ENCODE results near the gene SPCS3.

SPCS3 gene

GRCh38 chr4:176302283-176303275 lies 17.2 kb upstream of the SPCS3 start:
- Histone ChIP-seq H3K9me3 (ENCODE audit: control extremely low read depth in 1 of 5, control insufficient read depth in 4 of 5, insufficient read depth in 2 of 5, low read depth in 1 of 5, low read length in 4 of 5) (no peaks in the 10 kb centered on the region), H3K36me3 (ENCODE audit: control insufficient read depth in 4 of 4, insufficient read depth in 4 of 4, low read length in 3 of 4) (no peaks in the 10 kb centered on the region), H3K4me3 (ENCODE audit: control insufficient read depth in 1 of 7, extremely low read depth in 1 of 7, insufficient read depth in 4 of 7, low read depth in 2 of 7, low read length in 6 of 7) (no peak overlapping the region), H3K27ac (ENCODE audit: insufficient read depth in 1 of 2, low read depth in 1 of 2, low read length in 2 of 2, poor library complexity in 1 of 2, severe bottlenecking in 2 of 2) (no peak overlapping the region), H3K4me1 (ENCODE audit: control extremely low read depth in 1 of 4, control insufficient read depth in 4 of 4, insufficient read depth in 4 of 4, low read length in 3 of 4) (no peaks in the 10 kb centered on the region), H3K27me3 (replicated peaks in 2 of 5; ENCODE audit: control insufficient read depth in 4 of 5, insufficient read depth in 5 of 5, low read length in 4 of 5) (peaks cover 0 to 2% (median 0%) of the 10 kb centered on the region in 5 experiments)
- DNase-seq, result no peak
- WGBS (ENCODE audit: insufficient coverage), result no CpG with 5 or more reads among the region's 2 CpGs
- CTCF ChIA-PET, result no interaction called here
- POLR2A ChIA-PET, result no interaction called here

GRCh38 chr4:176303938-176304337 lies 15.8 kb upstream of the SPCS3 start:
- Histone ChIP-seq H3K4me1 (ENCODE audit: control extremely low read depth in 1 of 4, control insufficient read depth in 4 of 4, insufficient read depth in 4 of 4, low read length in 3 of 4) (no peaks in the 10 kb centered on the region), H3K36me3 (ENCODE audit: control insufficient read depth in 4 of 4, insufficient read depth in 4 of 4, low read length in 3 of 4) (no peaks in the 10 kb centered on the region), H3K27me3 (replicated peaks in 2 of 5; ENCODE audit: control insufficient read depth in 4 of 5, insufficient read depth in 5 of 5, low read length in 4 of 5) (peaks cover 0 to 2% (median 0%) of the 10 kb centered on the region in 5 experiments), H3K27ac (ENCODE audit: insufficient read depth in 1 of 2, low read depth in 1 of 2, low read length in 2 of 2, poor library complexity in 1 of 2, severe bottlenecking in 2 of 2) (no peak overlapping the region), H3K9me3 (ENCODE audit: control extremely low read depth in 1 of 5, control insufficient read depth in 4 of 5, insufficient read depth in 2 of 5, low read depth in 1 of 5, low read length in 4 of 5) (no peaks in the 10 kb centered on the region), H3K4me3 (ENCODE audit: control insufficient read depth in 1 of 7, extremely low read depth in 1 of 7, insufficient read depth in 4 of 7, low read depth in 2 of 7, low read length in 6 of 7) (no peak overlapping the region)
- DNase-seq, result no peak
- CTCF ChIA-PET, result no interaction called here
- POLR2A ChIA-PET, result no interaction called here
- WGBS (ENCODE audit: insufficient coverage), result 40% methylated on average over 1 of the region's 1 CpG

GRCh38 chr4:176306837-176307665 lies 12.7 kb upstream of the SPCS3 start:
- no peak for DNase-seq
- ChIA-PET POLR2A (no interaction called here), CTCF (interaction anchor here (0.6 to 1.5 kb wide), 2 partner anchors 20 to 205 kb away, joined by 3 read pairs; no protein-coding TSS in a partner anchor)
- Histone ChIP-seq H3K27me3 (replicated peaks in 2 of 5; ENCODE audit: control insufficient read depth in 4 of 5, insufficient read depth in 5 of 5, low read length in 4 of 5) (peaks cover 0 to 1% (median 0%) of the 10 kb centered on the region in 5 experiments), H3K36me3 (ENCODE audit: control insufficient read depth in 4 of 4, insufficient read depth in 4 of 4, low read length in 3 of 4) (no peaks in the 10 kb centered on the region), H3K4me3 (ENCODE audit: control insufficient read depth in 1 of 7, extremely low read depth in 1 of 7, insufficient read depth in 4 of 7, low read depth in 2 of 7, low read length in 6 of 7) (no peak overlapping the region), H3K4me1 (ENCODE audit: control extremely low read depth in 1 of 4, control insufficient read depth in 4 of 4, insufficient read depth in 4 of 4, low read length in 3 of 4) (no peaks in the 10 kb centered on the region), H3K27ac (ENCODE audit: insufficient read depth in 1 of 2, low read depth in 1 of 2, low read length in 2 of 2, poor library complexity in 1 of 2, severe bottlenecking in 2 of 2) (no peak overlapping the region), H3K9me3 (ENCODE audit: control extremely low read depth in 1 of 5, control insufficient read depth in 4 of 5, insufficient read depth in 2 of 5, low read depth in 1 of 5, low read length in 4 of 5) (no peaks in the 10 kb centered on the region)
- 87% methylated on average over 5 of the region's 6 CpGs for WGBS (ENCODE audit: insufficient coverage)

GRCh38 chr4:176307666-176307930 lies 12.2 kb upstream of the SPCS3 start:
- H3K4me3 ChIP-seq (ENCODE audit: control insufficient read depth in 1 of 7, extremely low read depth in 1 of 7, insufficient read depth in 4 of 7, low read depth in 2 of 7, low read length in 6 of 7), result no peak overlapping the region
- no peaks in the 10 kb centered on the region for H3K4me1 ChIP-seq (ENCODE audit: control extremely low read depth in 1 of 4, control insufficient read depth in 4 of 4, insufficient read depth in 4 of 4, low read length in 3 of 4)
- DNase-seq, result no peak
- no peak overlapping the region for H3K27ac ChIP-seq (ENCODE audit: insufficient read depth in 1 of 2, low read depth in 1 of 2, low read length in 2 of 2, poor library complexity in 1 of 2, severe bottlenecking in 2 of 2)
- peaks cover 0 to 1% (median 0%) of the 10 kb centered on the region in 5 experiments for H3K27me3 ChIP-seq (replicated peaks in 2 of 5; ENCODE audit: control insufficient read depth in 4 of 5, insufficient read depth in 5 of 5, low read length in 4 of 5)
- 100% methylated on average over 1 of the region's 6 CpGs for WGBS (ENCODE audit: insufficient coverage)
- ChIA-PET POLR2A (no interaction called here), CTCF (interaction anchor here (0.6 to 1.5 kb wide), 3 partner anchors 19 to 206 kb away, joined by 3 read pairs; no protein-coding TSS in a partner anchor)
- no peaks in the 10 kb centered on the region for H3K36me3 ChIP-seq (ENCODE audit: control insufficient read depth in 4 of 4, insufficient read depth in 4 of 4, low read length in 3 of 4)
- H3K9me3 ChIP-seq (ENCODE audit: control extremely low read depth in 1 of 5, control insufficient read depth in 4 of 5, insufficient read depth in 2 of 5, low read depth in 1 of 5, low read length in 4 of 5), result no peaks in the 10 kb centered on the region

- Histone ChIP-seq H3K36me3 (ENCODE audit: control insufficient read depth in 4 of 4, insufficient read depth in 4 of 4, low read length in 3 of 4) (no peaks in the 10 kb centered on the region), H3K9me3 (ENCODE audit: control extremely low read depth in 1 of 5, control insufficient read depth in 4 of 5, insufficient read depth in 2 of 5, low read depth in 1 of 5, low read length in 4 of 5) (no peaks in the 10 kb centered on the region), H3K27me3 (replicated peaks in 2 of 5; ENCODE audit: control insufficient read depth in 4 of 5, insufficient read depth in 5 of 5, low read length in 4 of 5) (peaks cover 0 to 1% (median 0%) of the 10 kb centered on the region in 5 experiments), H3K4me1 (ENCODE audit: control extremely low read depth in 1 of 4, control insufficient read depth in 4 of 4, insufficient read depth in 4 of 4, low read length in 3 of 4) (no peaks in the 10 kb centered on the region), H3K27ac (ENCODE audit: insufficient read depth in 1 of 2, low read depth in 1 of 2, low read length in 2 of 2, poor library complexity in 1 of 2, severe bottlenecking in 2 of 2) (no peak overlapping the region), H3K4me3 (ENCODE audit: control insufficient read depth in 1 of 7, extremely low read depth in 1 of 7, insufficient read depth in 4 of 7, low read depth in 2 of 7, low read length in 6 of 7) (no peak overlapping the region)
- ChIA-PET CTCF (interaction anchor here (1.5 kb wide), 1 partner anchor 33 kb away, joined by 3 read pairs; no protein-coding TSS in a partner anchor), POLR2A (no interaction called here)
- WGBS (ENCODE audit: insufficient coverage), result 80% methylated on average over 1 of the region's 3 CpGs
- DNase-seq, result no peak
Observed at GRCh38 chr4:176308441-176308840, 11.3 kb upstream of the SPCS3 start.

GRCh38 chr4:176309046-176309445 lies 10.7 kb upstream of the SPCS3 start:
- no peaks in the 10 kb centered on the region for H3K36me3 ChIP-seq (ENCODE audit: control insufficient read depth in 4 of 4, insufficient read depth in 4 of 4, low read length in 3 of 4)
- WGBS (ENCODE audit: insufficient coverage), result 92% methylated on average over 2 of the region's 2 CpGs
- no peak overlapping the region for H3K4me3 ChIP-seq (ENCODE audit: control insufficient read depth in 1 of 7, extremely low read depth in 1 of 7, insufficient read depth in 4 of 7, low read depth in 2 of 7, low read length in 6 of 7)
- peaks cover 0 to 1% (median 0%) of the 10 kb centered on the region in 5 experiments for H3K27me3 ChIP-seq (replicated peaks in 2 of 5; ENCODE audit: control insufficient read depth in 4 of 5, insufficient read depth in 5 of 5, low read length in 4 of 5)
- no peaks in the 10 kb centered on the region for H3K9me3 ChIP-seq (ENCODE audit: control extremely low read depth in 1 of 5, control insufficient read depth in 4 of 5, insufficient read depth in 2 of 5, low read depth in 1 of 5, low read length in 4 of 5)
- POLR2A ChIA-PET, result no interaction called here
- DNase-seq, result no peak
- H3K27ac ChIP-seq (ENCODE audit: insufficient read depth in 1 of 2, low read depth in 1 of 2, low read length in 2 of 2, poor library complexity in 1 of 2, severe bottlenecking in 2 of 2), result no peak overlapping the region
- H3K4me1 ChIP-seq (ENCODE audit: control extremely low read depth in 1 of 4, control insufficient read depth in 4 of 4, insufficient read depth in 4 of 4, low read length in 3 of 4), result no peaks in the 10 kb centered on the region
- CTCF ChIA-PET, result interaction anchor here (1.5 kb wide), 1 partner anchor 33 kb away, joined by 3 read pairs; no protein-coding TSS in a partner anchor

GRCh38 chr4:176309772-176310171 lies 10.0 kb upstream of the SPCS3 start:
- CTCF ChIA-PET, result no interaction called here
- no peaks in the 10 kb centered on the region for H3K9me3 ChIP-seq (ENCODE audit: control extremely low read depth in 1 of 5, control insufficient read depth in 4 of 5, insufficient read depth in 2 of 5, low read depth in 1 of 5, low read length in 4 of 5)
- POLR2A ChIA-PET, result no interaction called here
- H3K27ac ChIP-seq (ENCODE audit: insufficient read depth in 1 of 2, low read depth in 1 of 2, low read length in 2 of 2, poor library complexity in 1 of 2, severe bottlenecking in 2 of 2), result no peak overlapping the region
- no peak overlapping the region for H3K4me3 ChIP-seq (ENCODE audit: control insufficient read depth in 1 of 7, extremely low read depth in 1 of 7, insufficient read depth in 4 of 7, low read depth in 2 of 7, low read length in 6 of 7)
- no peak for DNase-seq
- no peaks in the 10 kb centered on the region for H3K36me3 ChIP-seq (ENCODE audit: control insufficient read depth in 4 of 4, insufficient read depth in 4 of 4, low read length in 3 of 4)
- H3K27me3 ChIP-seq (replicated peaks in 2 of 5; ENCODE audit: control insufficient read depth in 4 of 5, insufficient read depth in 5 of 5, low read length in 4 of 5), result peaks cover 0 to 1% (median 0%) of the 10 kb centered on the region in 5 experiments
- H3K4me1 ChIP-seq (ENCODE audit: control extremely low read depth in 1 of 4, control insufficient read depth in 4 of 4, insufficient read depth in 4 of 4, low read length in 3 of 4), result no peaks in the 10 kb centered on the region
